OCI-LY3 (cell line): ENCODE results near the gene INPP5J.

Experiments
- H2AFZ ChIP-seq: fragments of 200-600, 300-600 bp; shearing (Covaris generic); 2 replicates; pipeline ENCODE4 v1.6.0; 2014; ENCODE audit warnings: antibody characterized with exemption, low read depth, low read length
- H3K27ac ChIP-seq: fragments of 200-600, 300-600 bp; sonication (generic); 2 replicates; pipeline ENCODE4 v1.5.1; 2014; ENCODE audit warnings: mild to moderate bottlenecking, low read length, moderate library complexity, mixed read lengths
- H3K27me3 ChIP-seq: fragments of 200-600, 300-600 bp; sonication (generic); 2 replicates; pipeline ENCODE4 v1.6.1; 2014; ENCODE audit warnings: low read depth, low read length, mixed read lengths
- H3K36me3 ChIP-seq: fragments of 200-600, 300-600 bp; sonication (generic); replicated peaks from 2 replicates; pipeline ENCODE3; 2014; ENCODE audit warnings: low read depth, low read length, mixed read lengths
- H3K4me1 ChIP-seq: fragments of 300-600, 200-600 bp; sonication (generic); 2 replicates; pipeline ENCODE4 v1.6.1; 2014; ENCODE audit warnings: low read length, mixed read lengths
- H3K4me2 ChIP-seq: fragments of 200-600, 300-600 bp; sonication (generic); 2 replicates; pipeline ENCODE4 v1.6.1; 2014; ENCODE audit warnings: low read length, mixed read lengths
- H3K4me3 ChIP-seq: fragments of 300-600, 200-600 bp; sonication (generic); 2 replicates; pipeline ENCODE4 v1.5.1; 2014; ENCODE audit warnings: antibody characterized with exemption, mild to moderate bottlenecking, low read length, moderate library complexity
- H3K79me2 ChIP-seq: fragments of 300-600, 200-600 bp; shearing (Covaris generic); 2 replicates; pipeline ENCODE4 v1.6.1; 2014; ENCODE audit warnings: mild to moderate bottlenecking, low read length, mixed read lengths
- H3K9ac ChIP-seq: fragments of 300-600, 200-600 bp; shearing (Covaris generic); 2 replicates; pipeline ENCODE4 v1.6.0; 2014; ENCODE audit warnings: mild to moderate bottlenecking, low read length, moderate library complexity
- H3K9me3 ChIP-seq: fragments of 200-600, 300-600 bp; shearing (Covaris generic); 2 replicates; pipeline ENCODE4 v1.6.1; 2014; ENCODE audit warnings: low read length, mixed read lengths; ENCODE audit not compliant: insufficient read depth
- H4K20me1 ChIP-seq: fragments of 200-600, 300-600 bp; sonication (generic); 2 replicates; pipeline ENCODE4 v1.6.1; 2016; ENCODE audit warnings: low read length, mixed read lengths; ENCODE audit not compliant: insufficient read depth
- EZH2phosphoT487 ChIP-seq: fragments of 200-600 bp; shearing (Covaris generic); IDR thresholded peaks from 2 replicates; pipeline ENCODE4 v1.6.1; 2018; ENCODE audit warnings: antibody characterized with exemption, mixed run types, low read depth
- TF ChIP-seq, protein P1 (sequence below): fragments of 200-600, 300-600 bp; sonication (generic); IDR thresholded peaks from 2 replicates; pipeline ENCODE4 v1.5.1; 2014; ENCODE audit warnings: antibody characterized with exemption, low read length, low read depth

Gene INPP5J

DNA sequence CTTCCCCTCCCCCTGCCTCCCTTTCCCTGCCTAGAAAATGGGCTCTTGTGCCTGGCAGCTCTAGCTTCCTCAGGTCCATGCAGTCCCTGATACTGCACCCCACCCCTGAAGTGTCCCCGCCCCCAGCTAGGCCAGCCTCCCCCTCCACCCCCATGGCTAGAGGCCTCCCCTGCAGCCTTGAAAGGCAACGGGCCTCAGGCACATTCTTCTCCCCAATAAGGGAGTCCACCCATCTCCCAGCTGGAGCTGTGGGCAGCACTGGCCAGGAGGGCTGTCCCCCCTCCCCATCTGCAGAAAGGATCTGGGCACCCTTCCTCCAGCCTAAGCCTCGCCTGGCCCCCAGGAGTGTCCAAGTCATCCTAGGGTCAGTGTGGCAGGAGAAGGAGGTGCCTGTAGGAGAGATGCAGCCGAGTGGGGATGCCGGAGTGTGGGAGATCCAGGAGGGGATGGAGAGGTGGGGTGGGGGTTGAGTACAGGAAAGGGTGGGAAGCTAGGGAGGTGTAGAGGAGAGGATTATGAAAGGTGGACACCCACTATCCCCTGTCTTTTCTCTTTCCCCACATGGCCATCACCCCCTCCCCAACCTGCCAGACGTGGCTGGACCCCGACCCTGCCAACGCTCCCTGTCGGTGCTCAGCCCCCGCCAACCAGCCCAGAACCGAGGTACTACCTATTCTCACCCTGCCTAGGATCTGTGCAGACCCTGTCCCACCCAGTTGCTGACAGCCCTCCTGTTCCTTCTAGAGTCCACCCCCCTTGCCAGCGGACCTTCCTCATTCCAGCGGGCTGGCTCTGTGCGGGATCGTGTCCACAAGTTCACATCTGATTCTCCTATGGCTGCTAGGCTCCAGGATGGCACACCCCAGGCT is 32.3 kb upstream of the INPP5J start:
- Histone ChIP-seq H3K27ac (no peak overlapping the region), H3K79me2 (no peaks in the 10 kb centered on the region), H3K9me3 (no peaks in the 10 kb centered on the region), H3K4me1 (peaks cover 15% of the 10 kb centered on the region), H3K4me3 (no peak overlapping the region), H3K27me3 (no peaks in the 10 kb centered on the region), H3K9ac (no peak overlapping the region), H2AFZ (no peak overlapping the region), H3K4me2 (no peak overlapping the region), H4K20me1 (no peaks in the 10 kb centered on the region), H3K36me3 (peaks cover 5% of the 10 kb centered on the region)
- TF ChIP-seq, protein P1, sequence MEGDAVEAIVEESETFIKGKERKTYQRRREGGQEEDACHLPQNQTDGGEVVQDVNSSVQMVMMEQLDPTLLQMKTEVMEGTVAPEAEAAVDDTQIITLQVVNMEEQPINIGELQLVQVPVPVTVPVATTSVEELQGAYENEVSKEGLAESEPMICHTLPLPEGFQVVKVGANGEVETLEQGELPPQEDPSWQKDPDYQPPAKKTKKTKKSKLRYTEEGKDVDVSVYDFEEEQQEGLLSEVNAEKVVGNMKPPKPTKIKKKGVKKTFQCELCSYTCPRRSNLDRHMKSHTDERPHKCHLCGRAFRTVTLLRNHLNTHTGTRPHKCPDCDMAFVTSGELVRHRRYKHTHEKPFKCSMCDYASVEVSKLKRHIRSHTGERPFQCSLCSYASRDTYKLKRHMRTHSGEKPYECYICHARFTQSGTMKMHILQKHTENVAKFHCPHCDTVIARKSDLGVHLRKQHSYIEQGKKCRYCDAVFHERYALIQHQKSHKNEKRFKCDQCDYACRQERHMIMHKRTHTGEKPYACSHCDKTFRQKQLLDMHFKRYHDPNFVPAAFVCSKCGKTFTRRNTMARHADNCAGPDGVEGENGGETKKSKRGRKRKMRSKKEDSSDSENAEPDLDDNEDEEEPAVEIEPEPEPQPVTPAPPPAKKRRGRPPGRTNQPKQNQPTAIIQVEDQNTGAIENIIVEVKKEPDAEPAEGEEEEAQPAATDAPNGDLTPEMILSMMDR, result no peak
- TF ChIP-seq EZH2phosphoT487, result no peak

DNA sequence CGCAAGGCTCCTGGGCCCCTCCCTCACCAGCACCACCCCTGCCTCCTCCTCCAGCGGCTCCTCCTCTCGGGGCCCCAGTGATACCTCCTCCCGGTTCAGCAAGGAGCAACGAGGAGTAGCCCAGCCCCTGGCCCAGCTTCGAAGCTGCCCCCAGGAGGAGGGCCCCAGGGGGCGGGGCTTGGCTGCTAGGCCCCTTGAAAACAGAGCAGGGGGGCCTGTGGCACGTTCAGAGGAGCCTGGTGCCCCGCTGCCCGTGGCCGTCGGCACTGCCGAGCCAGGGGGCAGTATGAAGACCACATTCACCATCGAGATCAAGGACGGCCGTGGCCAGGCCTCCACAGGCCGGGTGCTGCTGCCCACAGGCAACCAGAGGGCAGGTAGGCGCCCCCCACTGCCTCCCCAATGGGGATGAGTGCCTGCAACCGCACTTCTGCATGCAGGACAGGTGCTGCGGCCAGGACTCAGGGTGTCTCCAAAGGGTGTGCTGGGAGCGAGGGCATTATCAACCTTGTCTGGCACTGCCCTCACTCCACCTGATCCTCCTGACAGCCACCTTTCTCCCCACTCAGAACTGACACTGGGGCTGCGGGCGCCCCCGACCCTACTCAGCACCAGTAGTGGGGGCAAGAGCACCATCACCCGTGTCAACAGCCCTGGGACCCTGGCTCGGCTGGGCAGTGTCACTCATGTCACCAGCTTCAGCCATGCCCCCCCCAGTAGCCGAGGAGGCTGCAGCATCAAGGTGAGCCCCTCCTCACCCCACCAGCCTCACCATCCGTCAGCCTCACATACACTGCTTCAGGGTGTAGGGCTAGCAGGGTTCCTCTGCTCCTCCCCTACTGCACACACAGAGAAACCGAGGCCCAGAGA is 31.4 kb upstream of the INPP5J start:
- no peak overlapping the region for H3K4me2 ChIP-seq
- no peak overlapping the region for H2AFZ ChIP-seq
- no peaks in the 10 kb centered on the region for H3K79me2 ChIP-seq
- no peak overlapping the region for H3K27ac ChIP-seq
- H4K20me1 ChIP-seq, result no peaks in the 10 kb centered on the region
- H3K27me3 ChIP-seq, result no peaks in the 10 kb centered on the region
- TF ChIP-seq, protein P1, result no peak
- TF ChIP-seq EZH2phosphoT487, result no peak
- no peaks in the 10 kb centered on the region for H3K9me3 ChIP-seq
- peaks cover 5% of the 10 kb centered on the region for H3K36me3 ChIP-seq
- no peak overlapping the region for H3K9ac ChIP-seq
- H3K4me3 ChIP-seq, result no peak overlapping the region
- H3K4me1 ChIP-seq, result peaks cover 10% of the 10 kb centered on the region

DNA sequence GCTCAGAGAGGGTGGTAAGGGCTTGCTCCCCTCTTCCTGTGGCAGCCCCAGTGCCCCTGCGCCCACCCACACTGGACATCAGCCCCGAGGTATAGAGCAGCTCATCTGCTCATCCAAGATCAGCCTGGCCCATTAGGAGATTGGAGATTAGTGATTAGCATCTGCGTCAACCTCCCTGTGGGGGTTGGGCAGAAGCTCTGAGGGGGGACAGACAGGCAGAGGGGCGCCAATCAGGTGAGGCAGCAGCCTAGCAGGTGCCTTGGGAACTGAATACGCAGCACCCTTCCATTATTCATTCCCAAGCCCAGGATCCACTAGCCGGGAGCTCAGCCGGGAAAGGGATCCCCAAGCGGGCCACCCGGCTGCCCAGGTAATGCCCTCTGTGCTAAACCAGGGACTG is 30.6 kb upstream of the INPP5J start:
- Histone ChIP-seq H3K27ac (no peak overlapping the region), H3K4me1 (peaks cover 10% of the 10 kb centered on the region), H3K4me2 (no peak overlapping the region), H2AFZ (no peak overlapping the region), H3K9me3 (no peaks in the 10 kb centered on the region), H3K4me3 (no peak overlapping the region), H3K27me3 (no peaks in the 10 kb centered on the region), H3K79me2 (no peaks in the 10 kb centered on the region), H3K36me3 (peaks cover 5% of the 10 kb centered on the region), H4K20me1 (no peaks in the 10 kb centered on the region), H3K9ac (no peak overlapping the region)
- TF ChIP-seq, protein P1, result no peak
- no peak for TF ChIP-seq EZH2phosphoT487
